HepG2 (cell line): Measurements from ENCODE around the gene THRA. TPM values are rescaled to one million over a fixed set of nuclear protein-coding genes. Genes with fewer than 3 reads are reported as not detected.
A peak's percentile ranks its signal among the peaks of the same experiment; 100 is the strongest.

Experiments used
- AHR ChIP-seq: IDR thresholded peaks from 2 replicates; pipeline ENCODE4 v1.6.1; 2018; ENCODE audit warnings: missing genetic modification reagents, missing compliant biosample characterization
- BCL6 ChIP-seq: IDR thresholded peaks from 2 replicates; pipeline ENCODE4 v1.6.1; 2016; ENCODE audit warnings: missing genetic modification reagents, missing compliant biosample characterization
- CREM ChIP-seq, 2 experiments: sonication (generic) in 1 of 2; formaldehyde crosslinking in 1 of 2; IDR thresholded peaks; 2 replicates each; pipeline versions ENCODE4 v1.4.0 to v1.6.1; 2016 to 2020; ENCODE audit warnings: antibody characterized with exemption in 1 of 2, mild to moderate bottlenecking in 1 of 2, missing genetic modification reagents in 1 of 2
- EZH2 ChIP-seq: conservative IDR thresholded peaks from 2 replicates; pipeline ENCODE4 v1.6.1; 2012; ENCODE audit warnings: mild to moderate bottlenecking, low read depth, low read length, moderate library complexity
- FOXP1 ChIP-seq, 2 experiments: fragments of 450-650 bp in 1 of 2; IDR thresholded peaks; 2 replicates each; pipeline ENCODE4 v1.6.1; 2017 to 2018; ENCODE audit warnings: antibody characterized with exemption in 1 of 2
- GTF3A ChIP-seq: sonication (generic); formaldehyde crosslinking; conservative IDR thresholded peaks from 2 replicates; pipeline ENCODE4 v1.4.0; 2020; ENCODE audit warnings: mild to moderate bottlenecking, missing genetic modification reagents
- NCOR1 ChIP-seq: fragments of 200-600 bp; sonication (generic); IDR thresholded peaks from 2 replicates; pipeline ENCODE4 v1.7.0; 2017; ENCODE audit warnings: antibody characterized with exemption, low read length, borderline replicate concordance
- POGZ ChIP-seq: sonication (generic); formaldehyde crosslinking; IDR thresholded peaks from 2 replicates; pipeline ENCODE4 v1.4.0; 2020; ENCODE audit warnings: mild to moderate bottlenecking, missing genetic modification reagents
- SAP130 ChIP-seq: IDR thresholded peaks from 2 replicates; pipeline ENCODE4 v1.6.1; 2016; ENCODE audit warnings: low read depth
- SOX13 ChIP-seq, 3 experiments: fragments of 450-650 bp in 1 of 3; sonication (generic) in 1 of 3; formaldehyde crosslinking in 1 of 3; IDR thresholded peaks in 2 of 3; conservative IDR thresholded peaks in 1 of 3; 2 replicates each; pipeline versions ENCODE4 v1.5.0 to v1.6.1; 2016 to 2020; ENCODE audit warnings: antibody characterized with exemption in 1 of 3, mild to moderate bottlenecking in 1 of 3, missing compliant biosample characterization in 1 of 3, missing genetic modification reagents in 1 of 3, moderate library complexity in 1 of 3
- THAP11 ChIP-seq: IDR thresholded peaks from 2 replicates; pipeline ENCODE4 v1.6.1; 2016; ENCODE audit warnings: missing biosample characterization, missing genetic modification reagents
- YY1 ChIP-seq: IDR thresholded peaks from 2 replicates; pipeline ENCODE4 v1.6.1; 2011; ENCODE audit warnings: low read length, low read depth, moderate library complexity, mild to moderate bottlenecking; ENCODE audit not compliant: insufficient read depth, insufficient replicate concordance
- ZNF224 ChIP-seq: sonication (generic); formaldehyde crosslinking; IDR thresholded peaks from 2 replicates; pipeline ENCODE4 v1.5.0; 2020; ENCODE audit warnings: mild to moderate bottlenecking, missing genetic modification reagents
- ZNF264 ChIP-seq: sonication (generic); formaldehyde crosslinking; IDR thresholded peaks from 2 replicates; pipeline ENCODE4 v1.4.0; 2020; ENCODE audit warnings: missing genetic modification reagents
- ZNF407 ChIP-seq: sonication (generic); formaldehyde crosslinking; IDR thresholded peaks from one replicate; pipeline ENCODE4 v1.5.1; 2020; ENCODE audit warnings: mild to moderate bottlenecking, missing genetic modification reagents; ENCODE audit errors: not compliant biosample characterization
- ZNF607 ChIP-seq: sonication (generic); formaldehyde crosslinking; IDR thresholded peaks from 2 replicates; pipeline ENCODE4 v1.5.1; 2020; ENCODE audit warnings: missing genetic modification reagents, mild to moderate bottlenecking, borderline replicate concordance
- ZNF781 ChIP-seq: sonication (generic); formaldehyde crosslinking; IDR thresholded peaks from 2 replicates; pipeline ENCODE4 v1.5.1; 2020; ENCODE audit warnings: borderline replicate concordance, mild to moderate bottlenecking, missing genetic modification reagents; ENCODE audit errors: not compliant biosample characterization
- ZNF839 ChIP-seq: sonication (generic); formaldehyde crosslinking; IDR thresholded peaks from 2 replicates; pipeline ENCODE4 v1.4.0; 2020; ENCODE audit warnings: missing genetic modification reagents, mild to moderate bottlenecking, borderline replicate concordance
- ZUFSP ChIP-seq: sonication (generic); formaldehyde crosslinking; IDR thresholded peaks from 2 replicates; pipeline ENCODE4 v1.9.0; 2021; ENCODE audit warnings: missing genetic modification reagents, mild to moderate bottlenecking, borderline replicate concordance
- polyA plus RNA-seq, 8 experiments: library from polyadenylated mRNA; depleted of rRNA in 3 of 8; stranded (reverse) in 7 of 8; unstranded in 1 of 8; fragments of >200 nt; fragmentation: Illumina TruSeq in 4 of 8; extraction: Trizol in 4 of 8; gene quantifications; 2 replicates each; pipeline versions ENCODE4 v1.2.1 to v1.2.3, GENCODE V29; 2011 to 2016; ENCODE audit warnings: low read depth in 4 of 8, missing spikeins in 1 of 8, mixed read lengths in 1 of 8; ENCODE audit not compliant: insufficient read depth in 1 of 8
- total RNA-seq, 5 experiments: library from RNA; depleted of rRNA; stranded (reverse); fragments of >200 nt; fragmentation: Illumina TruSeq; extraction: Trizol; gene quantifications; 2 replicates each; pipeline ENCODE4 v1.2.3, GENCODE V29; 2016; ENCODE audit warnings: low read depth in 1 of 5

The THRA gene
- total and polyA plus RNA-seq, 2 of the 13 experiments (the other 11 are each of a cell fraction or from before 2014, with no cell fraction given): 8.0 to 9.9 TPM

GRCh38 chr17:40098846-40099618 is 36.3 kb downstream of the THRA start (continued):
- no peak for TF ChIP-seq ZNF407 (CRISPR knock-in tag)
- TF ChIP-seq BCL6: peak; percentile 93
- TF ChIP-seq EZH2: no peak
- peak; percentile 100 for TF ChIP-seq SAP130 (CRISPR knock-in tag)
- peak; percentile 98 for TF ChIP-seq ZNF781
- TF ChIP-seq THAP11: peak; percentile 96
- TF ChIP-seq GTF3A (CRISPR knock-in tag): peak; percentile 92; the same call in 1 of the 2 replicates
- TF ChIP-seq ZNF607: peak; percentile 94
- no peak for TF ChIP-seq ZUFSP (CRISPR knock-in tag)
- TF ChIP-seq NCOR1: peak; percentile 55; the same call in 1 of the 2 replicates
- 0 out of 2 replicates have a peak, but pooled peaks have one; percentile 66 for TF ChIP-seq SOX13 (IDR thresholded peaks at IDR 0.05)
- peak in 1 of 2 experiments; percentile 93; a peak in 2 of 4 replicates for TF ChIP-seq SOX13 (CRISPR knock-in tag; conservative IDR thresholded peaks at IDR 0.05 in 1 of 2, IDR thresholded peaks at IDR 0.05 in 1 of 2)
- TF ChIP-seq FOXP1 (IDR thresholded peaks at IDR 0.05): no peak
- TF ChIP-seq FOXP1 (CRISPR knock-in tag; IDR thresholded peaks at IDR 0.05): peak; percentile 79
- peak; percentile 87; the same call in 1 of the 2 replicates for TF ChIP-seq ZNF839 (CRISPR knock-in tag)
- peak; percentile 94 for TF ChIP-seq ZNF224 (CRISPR knock-in tag)
- peak; percentile 90; the same call in 1 of the 2 replicates for TF ChIP-seq AHR (CRISPR knock-in tag)
- peak; percentile 83 for TF ChIP-seq POGZ (CRISPR knock-in tag)
- peak; percentile 79 for TF ChIP-seq ZNF264 (CRISPR knock-in tag)
- TF ChIP-seq CREM (IDR thresholded peaks at IDR 0.05): no peak
- no peak for TF ChIP-seq CREM (CRISPR knock-in tag; IDR thresholded peaks at IDR 0.05)
- TF ChIP-seq YY1: peak; percentile 67
